Neuron (in vitro differentiated cells): ENCODE measurements around the gene LYSMD1.
"Not testable (repeated sequence)": the region's sequence is repeated elsewhere in the genome, so short reads cannot be mapped to it uniquely, and the experiment has no call there.

Experiments
- H2AFZ ChIP-seq: one replicate; pipeline ENCODE4 v1.6.1; 2013; ENCODE audit warnings: low read depth, mild to moderate bottlenecking, inconsistent platforms, low read length, moderate library complexity
- H3K27me3 ChIP-seq: one replicate; pipeline ENCODE4 v1.6.1; 2013; ENCODE audit warnings: low read length; ENCODE audit not compliant: insufficient read depth
- H3K36me3 ChIP-seq: one replicate; pipeline ENCODE4 v1.6.1; 2013; ENCODE audit warnings: low read length; ENCODE audit not compliant: insufficient read depth
- H3K4me1 ChIP-seq: one replicate; pipeline ENCODE4 v1.6.1; 2013; ENCODE audit warnings: low read length; ENCODE audit not compliant: insufficient read depth
- H3K4me3 ChIP-seq: 2 replicates; pipeline ENCODE4 v1.5.1; 2013; ENCODE audit warnings: mild to moderate bottlenecking, low read length, moderate library complexity
- H3K9me3 ChIP-seq: one replicate; pipeline ENCODE4 v1.6.1; 2013; ENCODE audit warnings: low read length

Gene LYSMD1

GRCh38 chr1:151193304-151193703, 27.6 kb upstream of the LYSMD1 start:
- H3K4me3 ChIP-seq, result no peak overlapping the region
- no peak overlapping the region for H2AFZ ChIP-seq
- no peaks in the 10 kb centered on the region for H3K9me3 ChIP-seq
- peaks cover 13% of the 10 kb centered on the region for H3K4me1 ChIP-seq
- no peaks in the 10 kb centered on the region for H3K36me3 ChIP-seq
- H3K27me3 ChIP-seq, result no peaks in the 10 kb centered on the region

DNA sequence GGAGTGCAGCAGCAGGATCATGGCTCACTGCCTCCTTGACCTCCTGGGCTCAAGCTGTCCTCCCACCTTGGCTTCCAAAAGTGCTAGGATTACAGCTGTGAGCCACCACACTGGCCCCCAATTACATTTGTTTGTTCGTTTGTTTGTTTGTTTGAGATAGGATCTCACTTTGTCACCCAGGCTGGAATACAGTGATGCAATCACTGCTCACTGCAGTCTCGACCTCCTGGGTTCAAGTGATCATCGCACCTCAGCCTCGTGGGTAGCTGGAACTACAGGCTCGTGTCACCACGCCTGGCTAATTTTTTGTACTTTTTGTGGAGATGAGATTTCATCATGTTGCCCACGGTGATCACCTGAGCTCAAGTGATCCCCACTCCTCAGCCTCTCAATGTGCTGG, 26.3 kb upstream of the LYSMD1 start:
- peaks cover 11% of the 10 kb centered on the region for H3K4me1 ChIP-seq
- H3K4me3 ChIP-seq, result no peak overlapping the region
- no peaks in the 10 kb centered on the region for H3K9me3 ChIP-seq
- no peak overlapping the region for H2AFZ ChIP-seq
- H3K27me3 ChIP-seq, result no peaks in the 10 kb centered on the region
- peaks cover 6% of the 10 kb centered on the region for H3K36me3 ChIP-seq

DNA sequence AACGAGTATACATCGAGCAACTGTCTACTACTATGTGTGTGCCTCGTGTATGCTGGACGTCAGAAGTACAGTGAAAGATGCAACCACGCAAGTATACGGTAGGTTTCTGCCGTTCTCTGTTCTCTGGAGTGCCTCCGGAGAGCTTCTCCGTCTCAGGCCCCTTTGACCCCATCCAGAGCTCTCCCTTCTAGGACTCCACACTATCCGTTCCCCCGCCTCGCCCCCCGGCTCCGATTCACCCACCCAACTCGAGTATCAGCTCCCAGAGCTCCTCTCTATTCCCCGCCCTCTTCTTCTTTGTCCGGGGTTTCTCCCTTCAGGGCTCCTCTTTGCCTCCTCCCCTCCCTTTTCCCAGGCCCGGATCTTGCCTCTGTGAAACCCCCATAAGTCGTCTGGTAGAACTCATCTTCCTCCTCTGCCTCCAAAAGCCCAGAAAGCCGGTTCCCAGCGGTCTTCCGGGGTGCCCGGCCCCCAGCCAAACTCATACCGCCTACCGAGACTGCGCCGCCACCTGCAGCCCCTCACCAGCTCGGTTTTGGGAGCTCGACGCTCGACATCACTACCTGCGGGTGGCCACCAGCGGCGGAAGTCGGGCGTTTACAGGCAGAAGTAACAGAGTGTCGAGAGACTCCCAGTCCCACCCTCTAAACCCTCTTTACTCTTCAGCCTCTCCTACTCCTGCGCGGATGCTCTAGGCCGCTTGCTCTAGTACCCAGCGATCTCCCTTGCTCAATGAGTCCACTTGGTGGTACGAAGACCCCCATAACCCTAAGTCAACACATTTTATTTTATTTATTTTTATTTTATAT, 24.1 kb upstream of the LYSMD1 start, which contains the start of gene VPS72:
Gene VPS72, minus strand, starts transcription at position 561 of the 809 bp plus-strand sequence. Its CDS starts 76 bp downstream, at position 485.
- Histone ChIP-seq H3K9me3 (no peaks in the 10 kb centered on the region), H3K4me1 (peaks cover 11% of the 10 kb centered on the region)

GRCh38 chr1:151188667-151189066, 23.0 kb upstream of the LYSMD1 start:
- peak overlapping the region; percentile 79 for H3K4me3 ChIP-seq
- not testable (repeated sequence) for H3K27me3 ChIP-seq, H2AFZ ChIP-seq, H3K9me3 ChIP-seq
- peaks cover 11% of the 10 kb centered on the region for H3K4me1 ChIP-seq
- peaks cover 34% of the 10 kb centered on the region for H3K36me3 ChIP-seq

More for the DNA sequence above, 24.1 kb upstream of the LYSMD1 start, which contains the start of gene VPS72:
- Histone ChIP-seq H3K27me3 (no peaks in the 10 kb centered on the region), H3K4me3 (peak within 1 kb of the TSS; percentile 79), H2AFZ (peak within 1 kb of the TSS; percentile 29), H3K36me3 (peaks cover 23% of the 10 kb centered on the region)

DNA sequence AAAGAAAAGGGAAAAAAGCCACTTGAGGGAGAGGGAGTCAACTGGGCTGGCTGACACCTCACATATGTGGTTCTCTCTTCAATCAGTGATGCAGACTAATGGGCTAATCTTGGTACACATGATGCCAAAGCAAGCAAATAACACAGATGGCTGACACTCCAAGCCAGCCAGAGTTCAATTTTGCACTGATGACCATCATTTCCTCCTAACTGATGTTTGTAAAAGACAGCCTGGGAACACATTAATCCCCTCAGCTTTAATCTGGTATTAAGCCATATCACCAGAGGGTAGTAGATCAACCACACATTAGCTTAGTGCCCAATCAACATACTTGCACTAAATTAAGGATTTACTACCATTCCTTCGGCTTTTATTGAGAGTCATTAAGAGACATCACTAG, 21.5 kb upstream of the LYSMD1 start:
- no peak overlapping the region for H2AFZ ChIP-seq
- no peak overlapping the region for H3K4me3 ChIP-seq
- peaks cover 11% of the 10 kb centered on the region for H3K4me1 ChIP-seq
- H3K27me3 ChIP-seq, result no peaks in the 10 kb centered on the region
- peaks cover 47% of the 10 kb centered on the region for H3K36me3 ChIP-seq
- H3K9me3 ChIP-seq, result no peaks in the 10 kb centered on the region

GRCh38 chr1:151184211-151184610, 18.5 kb upstream of the LYSMD1 start:
- Histone ChIP-seq H3K9me3 (no peaks in the 10 kb centered on the region), H2AFZ (no peak overlapping the region), H3K4me1 (peaks cover 9% of the 10 kb centered on the region), H3K4me3 (no peak overlapping the region), H3K27me3 (no peaks in the 10 kb centered on the region), H3K36me3 (peaks cover 71% of the 10 kb centered on the region)

DNA sequence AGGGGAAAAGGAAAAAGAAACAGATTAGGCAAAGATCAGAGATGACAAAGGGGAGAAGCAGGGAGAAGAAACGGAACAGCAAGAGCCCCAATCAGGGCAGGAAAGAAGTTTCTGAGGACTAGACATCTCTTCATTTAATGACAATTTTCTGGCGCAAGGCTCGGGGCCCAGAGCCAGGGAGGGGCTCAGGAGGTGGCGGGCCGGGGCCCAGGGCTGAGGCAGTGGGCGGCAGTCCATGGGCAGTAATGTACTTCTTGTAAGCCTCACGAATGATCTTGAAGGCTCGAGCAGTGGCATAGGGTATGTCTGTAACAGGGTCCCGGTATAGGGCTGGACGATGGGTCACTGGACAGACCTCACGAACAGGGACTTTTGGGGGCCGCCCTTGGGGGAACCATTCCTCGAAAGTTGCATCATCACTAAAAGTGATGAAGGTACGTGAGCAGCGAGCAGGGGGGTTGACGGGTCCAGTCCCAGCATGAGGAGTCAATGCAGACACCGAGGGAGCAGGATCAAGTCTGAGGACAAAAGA, 10.9 kb upstream of the LYSMD1 start:
- Histone ChIP-seq H3K36me3 (peaks cover 69% of the 10 kb centered on the region), H3K4me3 (no peak overlapping the region), H2AFZ (no peak overlapping the region), H3K27me3 (no peaks in the 10 kb centered on the region), H3K4me1 (no peaks in the 10 kb centered on the region), H3K9me3 (no peaks in the 10 kb centered on the region)

GRCh38 chr1:151175863-151176262, 10.2 kb upstream of the LYSMD1 start, which contains the start of gene TMOD4:
Gene TMOD4 (minus strand): TSS chr1:151175981. CDS start chr1:151174875, 1,106 bp downstream.
- H3K4me3 ChIP-seq, result no peak within 1 kb of the TSS
- no peaks in the 10 kb centered on the region for H3K27me3 ChIP-seq
- no peak within 1 kb of the TSS for H2AFZ ChIP-seq
- no peaks in the 10 kb centered on the region for H3K4me1 ChIP-seq
- no peaks in the 10 kb centered on the region for H3K9me3 ChIP-seq
- H3K36me3 ChIP-seq, result peaks cover 62% of the 10 kb centered on the region

DNA sequence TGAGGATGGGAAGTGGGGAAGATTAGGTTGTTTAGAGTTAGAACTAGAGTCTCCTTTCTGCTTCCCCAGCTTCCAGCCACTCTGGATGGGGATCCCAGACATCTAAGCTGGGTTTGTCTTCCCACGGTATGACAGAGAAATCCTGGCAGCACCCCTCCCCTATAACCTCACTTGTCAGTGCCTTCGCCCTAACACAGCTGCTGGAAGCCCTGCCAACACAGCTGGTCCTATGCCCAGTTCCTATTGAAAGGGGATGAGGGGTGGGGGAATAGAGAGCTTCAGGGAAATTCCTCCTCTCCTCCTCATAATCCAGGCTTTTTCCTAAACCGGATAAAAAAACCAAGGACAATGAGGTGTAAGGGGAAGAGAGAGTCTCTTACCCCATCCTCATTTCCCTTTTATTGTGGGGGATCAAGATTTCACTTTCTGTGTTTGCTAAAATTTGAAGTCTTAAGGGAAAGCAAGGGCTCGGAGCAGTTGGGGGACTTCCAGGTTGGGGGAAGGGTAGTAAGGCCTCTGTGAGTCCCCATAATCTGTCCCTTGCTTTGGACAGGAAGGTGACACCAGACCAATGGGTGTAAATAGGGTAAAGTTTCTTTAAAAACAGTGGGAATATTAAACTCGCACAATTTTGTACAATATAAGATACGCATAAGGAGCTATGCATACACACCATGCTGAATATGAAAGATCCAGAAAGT, 9.5 kb upstream of the LYSMD1 start:
- Histone ChIP-seq H2AFZ (no peak overlapping the region), H3K36me3 (peaks cover 59% of the 10 kb centered on the region), H3K4me3 (no peak overlapping the region), H3K9me3 (no peaks in the 10 kb centered on the region), H3K4me1 (no peaks in the 10 kb centered on the region), H3K27me3 (no peaks in the 10 kb centered on the region)

DNA sequence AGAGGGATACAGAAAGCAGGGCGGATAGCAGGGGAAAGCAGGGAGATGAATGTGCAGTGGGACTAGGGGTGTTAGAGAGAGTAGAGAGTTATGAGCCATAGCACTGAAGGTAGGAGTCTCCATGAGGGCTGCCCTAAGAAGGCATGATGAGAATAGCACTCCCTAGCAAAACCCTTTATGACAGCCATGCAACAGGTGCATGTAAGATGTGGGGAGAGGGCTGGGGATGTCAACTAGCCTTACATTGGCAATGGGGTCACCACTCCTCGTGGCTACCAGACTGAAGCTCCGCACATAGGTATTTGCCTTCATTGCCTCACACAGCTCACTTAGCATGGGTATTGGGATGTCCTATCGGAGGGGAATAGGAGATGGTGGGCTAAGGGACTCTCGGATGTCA, 5.5 kb upstream of the LYSMD1 start:
- Histone ChIP-seq H2AFZ (no peak overlapping the region), H3K9me3 (no peaks in the 10 kb centered on the region), H3K4me3 (no peak overlapping the region), H3K36me3 (peaks cover 42% of the 10 kb centered on the region), H3K4me1 (peaks cover 8% of the 10 kb centered on the region), H3K27me3 (no peaks in the 10 kb centered on the region)

- Histone ChIP-seq H3K27me3 (no peaks in the 10 kb centered on the region), H3K36me3 (peaks cover 21% of the 10 kb centered on the region), H3K4me1 (peaks cover 17% of the 10 kb centered on the region), H3K9me3 (no peaks in the 10 kb centered on the region), H3K4me3 (peak overlapping the region; percentile 74), H2AFZ (no peak overlapping the region)
These were observed 1.4 kb upstream of the LYSMD1 start for GRCh38 chr1:151167116-151167515.

GRCh38 chr1:151166505-151166956, 829 bp upstream of the LYSMD1 start:
- H3K36me3 ChIP-seq, result peaks cover 27% of the 10 kb centered on the region
- H2AFZ ChIP-seq, result peak overlapping the region; percentile 53

DNA sequence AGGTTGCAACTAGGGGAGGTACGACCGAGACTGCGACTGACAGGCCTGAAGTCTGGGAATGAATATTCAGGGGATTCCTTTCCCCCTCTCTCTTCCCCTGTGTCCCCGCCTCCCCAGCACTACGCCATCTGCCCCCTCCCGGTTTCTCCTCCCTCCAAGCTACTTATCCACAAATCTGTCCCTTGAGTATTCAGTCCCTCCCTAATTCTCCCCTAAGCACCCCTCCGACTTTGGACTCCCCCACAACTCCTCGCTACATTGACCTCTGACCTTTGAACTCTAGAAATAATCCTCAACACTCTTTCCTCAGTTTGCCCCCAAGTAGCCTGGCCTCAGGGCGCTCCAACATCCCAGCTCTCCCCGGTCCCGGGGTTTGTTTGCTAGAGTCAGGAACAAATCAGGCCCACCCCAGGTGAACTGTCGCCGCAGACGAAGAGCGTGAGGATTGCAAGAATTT, 393 bp downstream of the LYSMD1 start:
- Histone ChIP-seq H3K4me3 (peak overlapping the region; percentile 74), H3K4me1 (peaks cover 17% of the 10 kb centered on the region), H3K27me3 (no peaks in the 10 kb centered on the region), H3K9me3 (no peaks in the 10 kb centered on the region), H2AFZ (peak overlapping the region; percentile 53), H3K36me3 (peaks cover 32% of the 10 kb centered on the region)

More at GRCh38 chr1:151166505-151166956, 829 bp upstream of the LYSMD1 start:
- Histone ChIP-seq H3K27me3 (no peaks in the 10 kb centered on the region), H3K4me1 (peaks cover 17% of the 10 kb centered on the region), H3K9me3 (no peaks in the 10 kb centered on the region), H3K4me3 (peak overlapping the region; percentile 74)
